Posterior vena cava (tissue), 2 donors: ENCODE data around the gene RPS27L. TPM values are rescaled to one million over a fixed set of nuclear protein-coding genes. Genes with fewer than 3 reads are reported as not detected.
A peak's percentile ranks its signal among the peaks of the same experiment; 100 is the strongest.
"Not testable (repeated sequence)": the region's sequence is repeated elsewhere in the genome, so short reads cannot be mapped to it uniquely, and the experiment has no call there.

Experiments
- DNase-seq: peaks from one replicate; pipeline ENCODE4 v3.0.0-alpha.2; 2020; ENCODE audit warnings: low spot score
- intact Hi-C, 2 donors: fragments of 100-400 bp; cut with DNase I; formaldehyde crosslinking; loops; one replicate each; pipeline versions ENCODE4 v1.14.1 to v1.14.2; 2022 to 2023
- total RNA-seq, 2 donors: library from RNA; stranded (reverse); fragmentation: NEBNext Ultra II Directional; extraction: Animal tissue kit (Norgen Biotek cat#: 25700); gene quantifications; one replicate each; pipeline ENCODE4 v1.2.1, GENCODE V29; 2021
- donor health status: DM: yes; HTN: yes; CAD: no.
- donor health status: DM: yes; HTN: yes; CAD: no.

RPS27L gene
- total RNA-seq, 2 donors from 2014 or later: 160 to 259 TPM

- intact Hi-C loops: no loop called here
- DNase-seq: no peak
These were observed 46.8 kb downstream of the RPS27L start for GRCh38 chr15:63110428-63111026.

GRCh38 chr15:63109920-63110319 is 47.4 kb downstream of the RPS27L start:
- intact Hi-C loops: no loop called here
- DNase-seq: no peak

- intact Hi-C loops: no loop called here
These were observed 47.8 kb downstream of the RPS27L start for GRCh38 chr15:63109498-63109897.

GRCh38 chr15:63107895-63108546 is 49.3 kb downstream of the RPS27L start:
- peak; percentile 85 for DNase-seq
- intact Hi-C loops: no loop called here

More at GRCh38 chr15:63109498-63109897, 47.8 kb downstream of the RPS27L start:
- DNase-seq: no peak

- DNase-seq, intact Hi-C loops: not testable (repeated sequence)
These were observed 51.9 kb downstream of the RPS27L start for GRCh38 chr15:63105354-63105753.

GRCh38 chr15:63104727-63105126 is 52.5 kb downstream of the RPS27L start:
- no peak for DNase-seq
- intact Hi-C loops: no loop called here

GRCh38 chr15:63103416-63103815 is 53.9 kb downstream of the RPS27L start:
- DNase-seq: no peak
- intact Hi-C loops: no loop called here

GRCh38 chr15:63099581-63099980 is 57.7 kb downstream of the RPS27L start:
- DNase-seq, intact Hi-C loops: not testable (repeated sequence)

- intact Hi-C loops, DNase-seq: not testable (repeated sequence)
These were observed 58.4 kb downstream of the RPS27L start for GRCh38 chr15:63098901-63099300.

Other genes starting within 250 kb of the RPS27L start
- gene TPM1, start 114.7 kb downstream of the RPS27L start, total RNA-seq: 1,000 to 10,000 TPM; 1,343 to 1,694 TPM
- gene LACTB, start 35.6 kb downstream of the RPS27L start, total RNA-seq: 10 to 100 TPM; 14.3 to 21.2 TPM
- gene RAB8B, start 32.1 kb upstream of the RPS27L start, total RNA-seq: 10 to 100 TPM; 46.8 to 51.8 TPM
- gene APH1B, start 120.1 kb upstream of the RPS27L start, total RNA-seq: 10 to 100 TPM; 20.9 to 21.2 TPM
- gene CA12, start 224.4 kb upstream of the RPS27L start, total RNA-seq: 10 to 100 TPM; 36.7 to 48.3 TPM